H1 (cell line): ENCODE measurements around the gene PNMA6E. TPM values are rescaled to one million over a fixed set of nuclear protein-coding genes. Genes with fewer than 3 reads are reported as not detected.

Experiments
- ATF2 ChIP-seq: IDR thresholded peaks from 2 replicates; pipeline ENCODE4 v1.6.1; 2012; ENCODE audit warnings: low read length, inconsistent platforms
- JUN ChIP-seq: IDR thresholded peaks from 2 replicates; pipeline ENCODE4 v1.6.1; 2011; ENCODE audit warnings: low read depth, mild to moderate bottlenecking, improper control_type of control experiment, low read length
- KDM4A ChIP-seq: IDR thresholded peaks from one replicate; pipeline ENCODE4 v1.7.1; 2012; ENCODE audit warnings: low read depth, mild to moderate bottlenecking, moderate library complexity, low read length, inconsistent platforms; ENCODE audit not compliant: severe bottlenecking
- RNF2 ChIP-seq: fragments of 200-900, 300-1000 bp; sonication (generic); IDR thresholded peaks from 2 replicates; pipeline ENCODE4 v1.7.1; 2016; ENCODE audit warnings: borderline replicate concordance, low read depth, mild to moderate bottlenecking, antibody characterized with exemption, low read length; ENCODE audit not compliant: poor library complexity, severe bottlenecking; ENCODE audit errors: missing control alignments
- RXRA ChIP-seq: IDR thresholded peaks from 2 replicates; pipeline ENCODE4 v1.6.1; 2011; ENCODE audit warnings: low read depth, mild to moderate bottlenecking, low read length, moderate library complexity; ENCODE audit not compliant: insufficient read depth
- SUZ12 ChIP-seq: fragments of 200-600 bp; sonication (generic); IDR thresholded peaks from 2 replicates; pipeline ENCODE4 v1.6.1; 2012; ENCODE audit warnings: mild to moderate bottlenecking, inconsistent platforms, low read length, moderate library complexity, mixed read lengths
- polyA plus RNA-seq, 7 experiments: library from polyadenylated mRNA; depleted of rRNA in 3 of 7; stranded (reverse) in 5 of 7; unstranded in 2 of 7; fragments of >200 nt in 5 of 7; fragments of 200-250 nt in 2 of 7; gene quantifications; 1 replicate in 5 of 7; 2 replicates in 1 of 7; 4 replicates in 1 of 7; pipeline versions ENCODE4 v1.2.1 to v1.2.3, GENCODE V29; 2011 to 2013; ENCODE audit warnings: missing spikeins in 2 of 7, mixed read lengths in 2 of 7
- total RNA-seq: library from RNA; stranded (reverse); fragmentation: NEBNext Ultra II Directional; extraction: Animal tissue kit (Norgen Biotek cat#: 25700); gene quantifications from 2 replicates; pipeline ENCODE4 v1.2.1, GENCODE V29; 2021
- TF ChIP-seq, protein P1 (sequence below): fragments of 300-600 bp; sonication (generic); IDR thresholded peaks from 2 replicates; pipeline ENCODE4 v1.7.1; 2012; ENCODE audit warnings: low read length, moderate library complexity, mild to moderate bottlenecking, inconsistent platforms; ENCODE audit not compliant: insufficient replicate concordance

The PNMA6E gene
- total and polyA plus RNA-seq, 2 of the 8 experiments (the other 6 are each of a cell fraction or from before 2014, with no cell fraction given), result not detected

DNA sequence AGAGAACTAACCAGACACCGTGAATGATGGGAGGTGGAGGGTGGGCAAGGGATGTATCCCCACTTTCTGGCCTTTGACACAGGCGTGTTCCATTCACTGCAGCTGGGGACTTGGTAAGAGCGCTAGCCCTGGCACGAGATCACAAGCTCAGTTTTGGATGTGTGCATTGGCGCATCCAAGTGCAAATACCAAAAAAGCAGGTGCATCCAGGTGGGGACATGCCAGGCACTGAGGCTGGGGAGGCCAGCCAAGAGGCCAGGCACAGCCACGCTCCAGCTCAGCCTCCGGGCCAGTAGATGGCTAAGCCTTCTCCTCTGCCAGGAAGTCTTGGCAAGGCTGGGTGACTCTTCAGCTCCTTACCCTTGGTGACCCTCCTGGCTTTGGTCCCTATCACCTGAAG is 5.8 kb upstream of the PNMA6E start (continued):
- TF ChIP-seq ATF2 (no peak), RNF2 (no peak), JUN (no peak), KDM4A (no peak), RXRA (no peak), SUZ12 (no peak)
- TF ChIP-seq, protein P1, sequence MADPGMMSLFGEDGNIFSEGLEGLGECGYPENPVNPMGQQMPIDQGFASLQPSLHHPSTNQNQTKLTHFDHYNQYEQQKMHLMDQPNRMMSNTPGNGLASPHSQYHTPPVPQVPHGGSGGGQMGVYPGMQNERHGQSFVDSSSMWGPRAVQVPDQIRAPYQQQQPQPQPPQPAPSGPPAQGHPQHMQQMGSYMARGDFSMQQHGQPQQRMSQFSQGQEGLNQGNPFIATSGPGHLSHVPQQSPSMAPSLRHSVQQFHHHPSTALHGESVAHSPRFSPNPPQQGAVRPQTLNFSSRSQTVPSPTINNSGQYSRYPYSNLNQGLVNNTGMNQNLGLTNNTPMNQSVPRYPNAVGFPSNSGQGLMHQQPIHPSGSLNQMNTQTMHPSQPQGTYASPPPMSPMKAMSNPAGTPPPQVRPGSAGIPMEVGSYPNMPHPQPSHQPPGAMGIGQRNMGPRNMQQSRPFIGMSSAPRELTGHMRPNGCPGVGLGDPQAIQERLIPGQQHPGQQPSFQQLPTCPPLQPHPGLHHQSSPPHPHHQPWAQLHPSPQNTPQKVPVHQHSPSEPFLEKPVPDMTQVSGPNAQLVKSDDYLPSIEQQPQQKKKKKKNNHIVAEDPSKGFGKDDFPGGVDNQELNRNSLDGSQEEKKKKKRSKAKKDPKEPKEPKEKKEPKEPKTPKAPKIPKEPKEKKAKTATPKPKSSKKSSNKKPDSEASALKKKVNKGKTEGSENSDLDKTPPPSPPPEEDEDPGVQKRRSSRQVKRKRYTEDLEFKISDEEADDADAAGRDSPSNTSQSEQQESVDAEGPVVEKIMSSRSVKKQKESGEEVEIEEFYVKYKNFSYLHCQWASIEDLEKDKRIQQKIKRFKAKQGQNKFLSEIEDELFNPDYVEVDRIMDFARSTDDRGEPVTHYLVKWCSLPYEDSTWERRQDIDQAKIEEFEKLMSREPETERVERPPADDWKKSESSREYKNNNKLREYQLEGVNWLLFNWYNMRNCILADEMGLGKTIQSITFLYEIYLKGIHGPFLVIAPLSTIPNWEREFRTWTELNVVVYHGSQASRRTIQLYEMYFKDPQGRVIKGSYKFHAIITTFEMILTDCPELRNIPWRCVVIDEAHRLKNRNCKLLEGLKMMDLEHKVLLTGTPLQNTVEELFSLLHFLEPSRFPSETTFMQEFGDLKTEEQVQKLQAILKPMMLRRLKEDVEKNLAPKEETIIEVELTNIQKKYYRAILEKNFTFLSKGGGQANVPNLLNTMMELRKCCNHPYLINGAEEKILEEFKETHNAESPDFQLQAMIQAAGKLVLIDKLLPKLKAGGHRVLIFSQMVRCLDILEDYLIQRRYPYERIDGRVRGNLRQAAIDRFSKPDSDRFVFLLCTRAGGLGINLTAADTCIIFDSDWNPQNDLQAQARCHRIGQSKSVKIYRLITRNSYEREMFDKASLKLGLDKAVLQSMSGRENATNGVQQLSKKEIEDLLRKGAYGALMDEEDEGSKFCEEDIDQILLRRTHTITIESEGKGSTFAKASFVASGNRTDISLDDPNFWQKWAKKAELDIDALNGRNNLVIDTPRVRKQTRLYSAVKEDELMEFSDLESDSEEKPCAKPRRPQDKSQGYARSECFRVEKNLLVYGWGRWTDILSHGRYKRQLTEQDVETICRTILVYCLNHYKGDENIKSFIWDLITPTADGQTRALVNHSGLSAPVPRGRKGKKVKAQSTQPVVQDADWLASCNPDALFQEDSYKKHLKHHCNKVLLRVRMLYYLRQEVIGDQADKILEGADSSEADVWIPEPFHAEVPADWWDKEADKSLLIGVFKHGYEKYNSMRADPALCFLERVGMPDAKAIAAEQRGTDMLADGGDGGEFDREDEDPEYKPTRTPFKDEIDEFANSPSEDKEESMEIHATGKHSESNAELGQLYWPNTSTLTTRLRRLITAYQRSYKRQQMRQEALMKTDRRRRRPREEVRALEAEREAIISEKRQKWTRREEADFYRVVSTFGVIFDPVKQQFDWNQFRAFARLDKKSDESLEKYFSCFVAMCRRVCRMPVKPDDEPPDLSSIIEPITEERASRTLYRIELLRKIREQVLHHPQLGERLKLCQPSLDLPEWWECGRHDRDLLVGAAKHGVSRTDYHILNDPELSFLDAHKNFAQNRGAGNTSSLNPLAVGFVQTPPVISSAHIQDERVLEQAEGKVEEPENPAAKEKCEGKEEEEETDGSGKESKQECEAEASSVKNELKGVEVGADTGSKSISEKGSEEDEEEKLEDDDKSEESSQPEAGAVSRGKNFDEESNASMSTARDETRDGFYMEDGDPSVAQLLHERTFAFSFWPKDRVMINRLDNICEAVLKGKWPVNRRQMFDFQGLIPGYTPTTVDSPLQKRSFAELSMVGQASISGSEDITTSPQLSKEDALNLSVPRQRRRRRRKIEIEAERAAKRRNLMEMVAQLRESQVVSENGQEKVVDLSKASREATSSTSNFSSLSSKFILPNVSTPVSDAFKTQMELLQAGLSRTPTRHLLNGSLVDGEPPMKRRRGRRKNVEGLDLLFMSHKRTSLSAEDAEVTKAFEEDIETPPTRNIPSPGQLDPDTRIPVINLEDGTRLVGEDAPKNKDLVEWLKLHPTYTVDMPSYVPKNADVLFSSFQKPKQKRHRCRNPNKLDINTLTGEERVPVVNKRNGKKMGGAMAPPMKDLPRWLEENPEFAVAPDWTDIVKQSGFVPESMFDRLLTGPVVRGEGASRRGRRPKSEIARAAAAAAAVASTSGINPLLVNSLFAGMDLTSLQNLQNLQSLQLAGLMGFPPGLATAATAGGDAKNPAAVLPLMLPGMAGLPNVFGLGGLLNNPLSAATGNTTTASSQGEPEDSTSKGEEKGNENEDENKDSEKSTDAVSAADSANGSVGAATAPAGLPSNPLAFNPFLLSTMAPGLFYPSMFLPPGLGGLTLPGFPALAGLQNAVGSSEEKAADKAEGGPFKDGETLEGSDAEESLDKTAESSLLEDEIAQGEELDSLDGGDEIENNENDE, result no peak
